CD14-positive monocyte (primary cell): ENCODE results near the gene CLIC3. TPM values are rescaled to one million over a fixed set of nuclear protein-coding genes. Genes with fewer than 3 reads are reported as not detected.

Source experiments
- DNase-seq, 3 donors: peaks; one replicate each; pipeline ENCODE4 v3.0.0-alpha.2; 2011 to 2022
- H2AFZ ChIP-seq: 2 replicates; pipeline ENCODE4 v1.6.0; 2012; ENCODE audit warnings: mild to moderate bottlenecking, low read depth, low read length, inconsistent platforms; ENCODE audit not compliant: insufficient read depth, poor library complexity, severe bottlenecking
- H3K27ac ChIP-seq, 2 donors: 1 replicate in 1 of 2; 2 replicates in 1 of 2; pipeline ENCODE4 v1.5.1; 2012 to 2013; ENCODE audit warnings: low read length in 2 of 2, control low read depth in 1 of 2, inconsistent platforms in 1 of 2, low read depth in 1 of 2, mild to moderate bottlenecking in 1 of 2
- H3K27me3 ChIP-seq, 2 donors: one replicate each; pipeline versions ENCODE4 v1.6.0 to v1.6.1; 2011 to 2013; ENCODE audit warnings: low read length in 2 of 2; ENCODE audit not compliant: control insufficient read depth in 2 of 2, insufficient read depth in 2 of 2
- H3K36me3 ChIP-seq, 2 donors: replicated peaks in 1 of 2; 1 replicate in 1 of 2; 2 replicates in 1 of 2; pipeline versions ENCODE4 v1.5.1 to v1.6.1; 2012 to 2013; ENCODE audit warnings: low read length in 2 of 2, control low read depth in 1 of 2, inconsistent platforms in 1 of 2, mild to moderate bottlenecking in 1 of 2; ENCODE audit not compliant: insufficient read depth in 2 of 2, control insufficient read depth in 1 of 2
- H3K4me1 ChIP-seq, 2 donors: 1 replicate in 1 of 2; 2 replicates in 1 of 2; pipeline versions ENCODE4 v1.5.1 to v1.6.1; 2012 to 2013; ENCODE audit warnings: low read length in 2 of 2, control low read depth in 1 of 2, inconsistent platforms in 1 of 2, mild to moderate bottlenecking in 1 of 2, moderate library complexity in 1 of 2; ENCODE audit not compliant: insufficient read depth in 2 of 2, control insufficient read depth in 1 of 2
- H3K4me2 ChIP-seq: replicated peaks from 2 replicates; pipeline ENCODE3; 2012; ENCODE audit warnings: low read length, moderate library complexity, mild to moderate bottlenecking; ENCODE audit not compliant: poor library complexity, severe bottlenecking; ENCODE audit errors: extremely low read depth
- H3K4me3 ChIP-seq, 3 experiments: fragments of 200-600 bp in 1 of 3; sonication (generic) in 1 of 3; replicated peaks in 1 of 3; 1 replicate in 2 of 3; 2 replicates in 1 of 3; pipeline ENCODE4 v1.5.1; 2011 to 2013; ENCODE audit warnings: low read length in 3 of 3, mild to moderate bottlenecking in 3 of 3, control low read depth in 2 of 3, low read depth in 2 of 3, inconsistent platforms in 1 of 3, moderate library complexity in 1 of 3
- H3K79me2 ChIP-seq: 2 replicates; pipeline ENCODE4 v1.6.0; 2012; ENCODE audit warnings: mild to moderate bottlenecking, control low read depth, inconsistent platforms, low read length, moderate library complexity; ENCODE audit not compliant: insufficient read depth
- H3K9ac ChIP-seq: 2 replicates; pipeline ENCODE4 v1.6.0; 2017; ENCODE audit warnings: low read length, mild to moderate bottlenecking; ENCODE audit not compliant: insufficient read depth, poor library complexity, severe bottlenecking
- H3K9me3 ChIP-seq, 2 donors: replicated peaks in 1 of 2; 1 replicate in 1 of 2; 2 replicates in 1 of 2; pipeline versions ENCODE4 v1.5.1 to v1.6.1; 2012 to 2013; ENCODE audit warnings: low read length in 2 of 2, control low read depth in 1 of 2; ENCODE audit not compliant: control insufficient read depth in 1 of 2, insufficient read depth in 1 of 2
- H4K20me1 ChIP-seq: 2 replicates; pipeline ENCODE4 v1.6.0; 2012; ENCODE audit warnings: mild to moderate bottlenecking, low read length, control low read depth, moderate library complexity; ENCODE audit not compliant: insufficient read depth
- H3K27ac Mint-ChIP-seq, 7 donors: one replicate each; pipeline ENCODE4 v1.8.0; 2020; ENCODE audit warnings: mild to moderate bottlenecking in 7 of 7, mixed read lengths in 7 of 7, moderate library complexity in 6 of 7, inconsistent platforms in 2 of 7
- H3K27me3 Mint-ChIP-seq, 3 donors: one replicate each; pipeline ENCODE4 v1.8.0; 2021 to 2022; ENCODE audit warnings: low read depth in 3 of 3, mild to moderate bottlenecking in 3 of 3, mixed read lengths in 3 of 3, moderate library complexity in 3 of 3, inconsistent platforms in 1 of 3
- H3K36me3 Mint-ChIP-seq, 2 donors: one replicate each; pipeline ENCODE4 v1.8.0; 2020; ENCODE audit warnings: mixed read lengths in 2 of 2, inconsistent platforms in 1 of 2, mild to moderate bottlenecking in 1 of 2
- H3K4me1 Mint-ChIP-seq: one replicate; pipeline ENCODE4 v1.8.0; 2020; ENCODE audit warnings: mild to moderate bottlenecking, mixed read lengths
- H3K4me3 Mint-ChIP-seq, 2 donors: one replicate each; pipeline ENCODE4 v1.8.0; 2020; ENCODE audit warnings: mild to moderate bottlenecking in 2 of 2, mixed read lengths in 2 of 2, moderate library complexity in 1 of 2
- H3K9me3 Mint-ChIP-seq, 7 donors: one replicate each; pipeline ENCODE4 v1.8.0; 2020 to 2022; ENCODE audit warnings: mixed read lengths in 7 of 7, mild to moderate bottlenecking in 6 of 7, moderate library complexity in 6 of 7, inconsistent platforms in 2 of 7
- WGBS: methylation state at CpG from one replicate; pipeline ENCODE4 v1.1.5; 2013; ENCODE audit warnings: missing lambda C conversion rate; ENCODE audit not compliant: insufficient coverage; 5-methylcytosine and 5-hydroxymethylcytosine counted together
- intact Hi-C, 2 donors: fragments of 100-400 bp; cut with micrococcal nuclease; formaldehyde crosslinking; loops; one replicate each; pipeline versions ENCODE4 v1.15.0 to v1.15.1; 2023
- polyA plus RNA-seq, 3 donors: library from polyadenylated mRNA; depleted of rRNA in 1 of 3; unstranded in 2 of 3; stranded (reverse) in 1 of 3; fragments of 300-500 nt in 2 of 3; fragments of >200 nt in 1 of 3; fragmentation: Illumina TruSeq in 2 of 3; gene quantifications; 1 replicate in 2 of 3; 2 replicates in 1 of 3; pipeline ENCODE4 v1.2.3, GENCODE V29; 2012 to 2021
- TF ChIP-seq, protein P1 (sequence below): fragments of 200-600 bp; IDR thresholded peaks from one replicate; pipeline ENCODE4 v1.8.0; 2022; ENCODE audit warnings: antibody characterized with exemption, mild to moderate bottlenecking

CLIC3 gene
- polyA plus RNA-seq, 3 donors = 0.29 to 0.51 TPM; not detected in 1

DNA sequence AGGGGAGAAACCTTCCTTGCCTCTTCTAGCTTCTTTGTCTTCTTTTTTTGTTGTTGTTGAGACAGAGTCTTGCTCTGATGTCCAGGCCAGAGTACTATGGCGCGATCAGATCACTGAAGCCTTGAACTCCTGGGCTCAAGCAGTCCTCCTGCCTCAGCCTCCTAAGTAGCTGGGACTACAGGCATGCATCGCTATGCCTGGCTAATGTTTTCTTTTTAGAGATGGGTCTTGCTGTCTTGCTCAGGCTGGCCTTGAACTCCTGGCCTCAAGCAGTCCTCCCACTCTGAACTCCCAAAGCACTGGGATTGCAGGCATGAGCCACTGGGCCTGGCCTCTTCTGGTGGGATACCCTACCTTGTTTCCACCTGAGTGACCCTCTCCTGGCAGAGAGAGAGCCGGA lies 7.5 kb downstream of the CLIC3 start:
- Histone ChIP-seq H3K4me2 (no peak overlapping the region), H2AFZ (no peak overlapping the region), H3K79me2 (peaks cover 15% of the 10 kb centered on the region), H3K4me1 (peaks cover 23 to 28% of the 10 kb centered on the region in 2 donors), H3K9me3 (no peaks in the 10 kb centered on the region), H3K36me3 (peaks cover 0 to 6% of the 10 kb centered on the region in 2 donors), H4K20me1 (peaks cover 13% of the 10 kb centered on the region), H3K4me3 (no peak overlapping the region), H3K27ac (no peak overlapping the region), H3K27me3 (peaks cover 19 to 39% of the 10 kb centered on the region in 2 donors), H3K9ac (no peak overlapping the region)
- DNase-seq = no peak
- H3K36me3 Mint-ChIP-seq = peaks cover 6 to 9% of the 10 kb centered on the region in 2 donors
- peaks cover 0 to 12% (median 0%) of the 10 kb centered on the region in 7 donors for H3K9me3 Mint-ChIP-seq
- H3K27me3 Mint-ChIP-seq = peaks cover 42 to 56% (median 53%) of the 10 kb centered on the region in 3 donors
- no peak overlapping the region for H3K4me3 Mint-ChIP-seq
- intact Hi-C loops = no loop called here
- H3K4me1 Mint-ChIP-seq = peaks cover 27% of the 10 kb centered on the region
- TF ChIP-seq, protein P1, sequence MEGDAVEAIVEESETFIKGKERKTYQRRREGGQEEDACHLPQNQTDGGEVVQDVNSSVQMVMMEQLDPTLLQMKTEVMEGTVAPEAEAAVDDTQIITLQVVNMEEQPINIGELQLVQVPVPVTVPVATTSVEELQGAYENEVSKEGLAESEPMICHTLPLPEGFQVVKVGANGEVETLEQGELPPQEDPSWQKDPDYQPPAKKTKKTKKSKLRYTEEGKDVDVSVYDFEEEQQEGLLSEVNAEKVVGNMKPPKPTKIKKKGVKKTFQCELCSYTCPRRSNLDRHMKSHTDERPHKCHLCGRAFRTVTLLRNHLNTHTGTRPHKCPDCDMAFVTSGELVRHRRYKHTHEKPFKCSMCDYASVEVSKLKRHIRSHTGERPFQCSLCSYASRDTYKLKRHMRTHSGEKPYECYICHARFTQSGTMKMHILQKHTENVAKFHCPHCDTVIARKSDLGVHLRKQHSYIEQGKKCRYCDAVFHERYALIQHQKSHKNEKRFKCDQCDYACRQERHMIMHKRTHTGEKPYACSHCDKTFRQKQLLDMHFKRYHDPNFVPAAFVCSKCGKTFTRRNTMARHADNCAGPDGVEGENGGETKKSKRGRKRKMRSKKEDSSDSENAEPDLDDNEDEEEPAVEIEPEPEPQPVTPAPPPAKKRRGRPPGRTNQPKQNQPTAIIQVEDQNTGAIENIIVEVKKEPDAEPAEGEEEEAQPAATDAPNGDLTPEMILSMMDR = no peak
- 100% methylated on average over 3 of the region's 4 CpGs for WGBS
- no peak overlapping the region for H3K27ac Mint-ChIP-seq

DNA sequence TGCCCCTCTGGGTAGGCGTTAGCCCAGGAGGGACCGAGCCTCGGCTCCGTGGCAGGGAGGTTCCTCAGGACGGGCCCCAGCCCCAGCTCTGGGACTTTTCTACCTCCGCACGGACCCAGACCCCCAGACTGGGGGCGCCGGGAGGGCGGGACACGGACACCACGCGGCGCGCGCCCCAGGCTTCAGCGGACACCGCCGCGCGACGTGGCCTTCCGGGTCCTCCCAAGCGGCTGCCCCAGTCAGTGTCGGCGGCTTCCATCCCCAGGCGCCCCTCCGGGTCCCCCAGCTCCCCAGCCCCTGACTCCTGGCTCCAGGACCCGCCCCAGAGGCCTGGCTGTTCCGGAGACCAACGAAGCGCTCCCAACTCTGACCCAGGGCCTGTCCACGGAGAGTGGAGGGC lies 10.5 kb downstream of the CLIC3 start:
- TF ChIP-seq, protein P1 = no peak
- H3K4me3 ChIP-seq = no peak overlapping the region
- H3K9me3 Mint-ChIP-seq = peaks cover 0 to 10% (median 0%) of the 10 kb centered on the region in 7 donors
- no peaks in the 10 kb centered on the region for H3K79me2 ChIP-seq
- H3K27me3 Mint-ChIP-seq = peaks cover 55 to 65% (median 61%) of the 10 kb centered on the region in 3 donors
- 17% methylated on average over 32 of the region's 33 CpGs for WGBS
- H2AFZ ChIP-seq = no peak overlapping the region
- H3K4me1 Mint-ChIP-seq = peaks cover 4% of the 10 kb centered on the region
- peaks cover under 1% of the 10 kb centered on the region in 2 donors for H3K4me1 ChIP-seq
- H3K27ac ChIP-seq = no peak overlapping the region
- H3K9ac ChIP-seq = no peak overlapping the region
- peaks cover 0 to 3% of the 10 kb centered on the region in 2 donors for H3K36me3 Mint-ChIP-seq
- H3K27ac Mint-ChIP-seq = no peak overlapping the region
- no peaks in the 10 kb centered on the region for H4K20me1 ChIP-seq
- intact Hi-C loops = no loop called here
- H3K9me3 ChIP-seq = no peaks in the 10 kb centered on the region
- peak overlapping the region in 1 of 2 donors; percentile 68 for H3K4me3 Mint-ChIP-seq
- H3K4me2 ChIP-seq = no peak overlapping the region
- H3K36me3 ChIP-seq = no peaks in the 10 kb centered on the region
- no peak for DNase-seq
- H3K27me3 ChIP-seq = peaks cover 19 to 45% of the 10 kb centered on the region in 2 donors
